ENCODE results near the gene SMARCC2.
"Not testable (repeated sequence)": the region's sequence is repeated elsewhere in the genome, so short reads cannot be mapped to it uniquely, and the experiment has no call there.

SMARCC2 gene

GRCh38 chr12:56208006-56208405, 18.7 kb upstream of the SMARCC2 start:
- no peak for DNase-seq (ENCODE audit: low read depth in 2 of 2)

GRCh38 chr12:56206452-56207166, 17.3 kb upstream of the SMARCC2 start:
- DNase-seq (ENCODE audit: low read depth in 2 of 2): no peak

- DNase-seq (ENCODE audit: low read depth in 2 of 2): no peak
These were observed 16.2 kb upstream of the SMARCC2 start for GRCh38 chr12:56205445-56205844.

- no peak for DNase-seq (ENCODE audit: low read depth in 2 of 2)
These were observed 15.0 kb upstream of the SMARCC2 start for GRCh38 chr12:56204275-56204674.

- DNase-seq (ENCODE audit: low read depth in 2 of 2): no peak
These were observed 13.6 kb upstream of the SMARCC2 start for GRCh38 chr12:56202838-56203237.

GRCh38 chr12:56202366-56202765, 13.1 kb upstream of the SMARCC2 start:
- no peak for DNase-seq (ENCODE audit: low read depth in 2 of 2)

GRCh38 chr12:56198836-56199235, 9.6 kb upstream of the SMARCC2 start:
- no peak for DNase-seq (ENCODE audit: low read depth in 2 of 2)

- no peak for DNase-seq (ENCODE audit: low read depth in 2 of 2)
These were observed 8.8 kb upstream of the SMARCC2 start for GRCh38 chr12:56197921-56198635.

- DNase-seq (ENCODE audit: low read depth in 2 of 2): not testable (repeated sequence)
These were observed 7.7 kb upstream of the SMARCC2 start for GRCh38 chr12:56196818-56197550.

- peak; percentile 29 to 52 for DNase-seq (ENCODE audit: low read depth in 2 of 2)
These were observed 3.8 kb upstream of the SMARCC2 start for GRCh38 chr12:56193025-56193578.

GRCh38 chr12:56192582-56192981, 3.3 kb upstream of the SMARCC2 start:
- DNase-seq (ENCODE audit: low read depth in 2 of 2): no peak

- DNase-seq (ENCODE audit: low read depth in 2 of 2): no peak
These were observed 1.4 kb upstream of the SMARCC2 start for GRCh38 chr12:56190695-56191155.

GRCh38 chr12:56189918-56190694, 823 bp upstream of the SMARCC2 start:
- DNase-seq (ENCODE audit: low read depth in 2 of 2): peak; percentile 41 to 42

- DNase-seq (ENCODE audit: low read depth in 2 of 2): no peak
These were observed 545 bp downstream of the SMARCC2 start for GRCh38 chr12:56188778-56189098.

- no peak for DNase-seq (ENCODE audit: low read depth in 2 of 2)
These were observed 1.0 kb downstream of the SMARCC2 start for GRCh38 chr12:56188131-56188777.

GRCh38 chr12:56186957-56187356, 2.3 kb downstream of the SMARCC2 start:
- DNase-seq (ENCODE audit: low read depth in 2 of 2): no peak

- DNase-seq (ENCODE audit: low read depth in 2 of 2): no peak
These were observed 10.9 kb downstream of the SMARCC2 start for GRCh38 chr12:56178347-56178746.

GRCh38 chr12:56172839-56173238, 16.4 kb downstream of the SMARCC2 start:
- DNase-seq (ENCODE audit: low read depth in 2 of 2): no peak

- no peak for DNase-seq (ENCODE audit: low read depth in 2 of 2)
These were observed 20.0 kb downstream of the SMARCC2 start for GRCh38 chr12:56169229-56169759.

- DNase-seq (ENCODE audit: low read depth in 2 of 2): no peak
These were observed 23.9 kb downstream of the SMARCC2 start for GRCh38 chr12:56165369-56165768.

- DNase-seq (ENCODE audit: low read depth in 2 of 2): no peak
These were observed 24.9 kb downstream of the SMARCC2 start for GRCh38 chr12:56164345-56164729.

All from stimulated activated CD8-positive, alpha-beta memory T cell treated with anti-CD3 and anti-CD28 coated beads, Interleukin-7, amount 100 ng/mL, for 1 hour (primary cell).